SK-N-MC (cell line): ENCODE data around the gene CEP120.
"Not testable (repeated sequence)": the region's sequence is repeated elsewhere in the genome, so short reads cannot be mapped to it uniquely, and the experiment has no call there.

Experiments
- DNase-seq: peaks from one replicate; pipeline ENCODE4 v3.0.0-alpha.2; 2011; ENCODE audit warnings: low read depth, low spot score
- H3K27ac ChIP-seq: fragments of 200-600 bp; sonication (generic); 2 replicates; pipeline ENCODE4 v1.5.1; 2016; ENCODE audit warnings: mixed run types
- H3K36me3 ChIP-seq: fragments of 200-600 bp; sonication (generic); 2 replicates; pipeline ENCODE4 v1.6.1; 2017; ENCODE audit warnings: antibody characterized with exemption, low read length, mixed read lengths; ENCODE audit not compliant: insufficient read depth
- H3K4me3 ChIP-seq: fragments of 200-600 bp; sonication (generic); 2 replicates; pipeline ENCODE4 v1.5.1; 2016
- H3K9ac ChIP-seq: fragments of 200-600 bp; sonication (generic); 2 replicates; pipeline ENCODE4 v1.8.0; 2017; ENCODE audit warnings: mixed run types, mixed read lengths; ENCODE audit not compliant: insufficient read length
- H3K9me3 ChIP-seq: fragments of 200-600 bp; sonication (generic); 2 replicates; pipeline ENCODE4 v1.6.1; 2017; ENCODE audit warnings: low read depth, mild to moderate bottlenecking, antibody characterized with exemption, low read length, moderate library complexity, mixed read lengths
- EZH2 ChIP-seq: fragments of 200-600 bp; sonication (generic); IDR thresholded peaks from one replicate; pipeline ENCODE4 v1.6.1; 2017; ENCODE audit warnings: antibody characterized with exemption
- FOXP2 ChIP-seq: optimal IDR thresholded peaks from 2 replicates; pipeline ENCODE3; 2011; ENCODE audit warnings: mild to moderate bottlenecking, moderate library complexity; ENCODE audit not compliant: insufficient read depth; ENCODE audit errors: extremely low read length, control extremely low read depth
- POLR2AphosphoS5 ChIP-seq: IDR thresholded peaks from 2 replicates; pipeline ENCODE4 v1.6.1; 2012; ENCODE audit warnings: mild to moderate bottlenecking, low read depth, low read length, borderline replicate concordance

Gene CEP120

GRCh38 chr5:123421773-123422172 is 1.4 kb downstream of the CEP120 start:
- no peak for TF ChIP-seq POLR2AphosphoS5
- TF ChIP-seq FOXP2 = no peak
- no peak for TF ChIP-seq EZH2

GRCh38 chr5:123414974-123415373 is 8.2 kb downstream of the CEP120 start:
- Histone ChIP-seq H3K36me3 (peaks cover 68% of the 10 kb centered on the region), H3K4me3 (no peak overlapping the region), H3K9ac (no peak overlapping the region), H3K27ac (no peak overlapping the region), H3K9me3 (no peaks in the 10 kb centered on the region)
- no peak for DNase-seq
- no peak for TF ChIP-seq POLR2AphosphoS5
- TF ChIP-seq FOXP2 = no peak
- no peak for TF ChIP-seq EZH2

More at GRCh38 chr5:123421773-123422172, 1.4 kb downstream of the CEP120 start:
- no peak for DNase-seq
- Histone ChIP-seq H3K9ac (peak overlapping the region; percentile 87), H3K4me3 (peak overlapping the region; percentile 93), H3K9me3 (no peaks in the 10 kb centered on the region), H3K27ac (no peak overlapping the region), H3K36me3 (peaks cover 13% of the 10 kb centered on the region)

GRCh38 chr5:123412206-123412605 is 11.0 kb downstream of the CEP120 start:
- Histone ChIP-seq H3K4me3 (no peak overlapping the region), H3K9me3 (no peaks in the 10 kb centered on the region), H3K36me3 (peaks cover 63% of the 10 kb centered on the region), H3K9ac (no peak overlapping the region), H3K27ac (no peak overlapping the region)
- no peak for DNase-seq
- TF ChIP-seq POLR2AphosphoS5 (no peak), EZH2 (no peak), FOXP2 (no peak)

- not testable (repeated sequence) for H3K27ac ChIP-seq, H3K4me3 ChIP-seq, H3K9ac ChIP-seq, DNase-seq, H3K9me3 ChIP-seq
- peaks cover 26% of the 10 kb centered on the region for H3K36me3 ChIP-seq
Measured at GRCh38 chr5:123401999-123402398, 21.2 kb downstream of the CEP120 start.

GRCh38 chr5:123401320-123401719 is 21.9 kb downstream of the CEP120 start:
- no peak overlapping the region for H3K27ac ChIP-seq
- H3K9me3 ChIP-seq = no peaks in the 10 kb centered on the region
- TF ChIP-seq FOXP2 = no peak
- H3K9ac ChIP-seq = no peak overlapping the region
- peaks cover 32% of the 10 kb centered on the region for H3K36me3 ChIP-seq
- no peak for DNase-seq
- H3K4me3 ChIP-seq = no peak overlapping the region

GRCh38 chr5:123400870-123401291 is 22.3 kb downstream of the CEP120 start:
- not testable (repeated sequence) for DNase-seq, H3K9ac ChIP-seq, H3K4me3 ChIP-seq, H3K27ac ChIP-seq, H3K9me3 ChIP-seq
- H3K36me3 ChIP-seq = peaks cover 36% of the 10 kb centered on the region

GRCh38 chr5:123398058-123398733 is 25.0 kb downstream of the CEP120 start:
- Histone ChIP-seq H3K27ac (no peak overlapping the region), H3K9me3 (no peaks in the 10 kb centered on the region), H3K36me3 (peaks cover 28% of the 10 kb centered on the region), H3K9ac (no peak overlapping the region), H3K4me3 (no peak overlapping the region)
- no peak for TF ChIP-seq EZH2
- no peak for TF ChIP-seq FOXP2
- no peak for TF ChIP-seq POLR2AphosphoS5
- no peak for DNase-seq

GRCh38 chr5:123397538-123397937 is 25.7 kb downstream of the CEP120 start:
- Histone ChIP-seq H3K27ac (no peak overlapping the region), H3K4me3 (no peak overlapping the region), H3K9ac (no peak overlapping the region), H3K9me3 (no peaks in the 10 kb centered on the region), H3K36me3 (peaks cover 28% of the 10 kb centered on the region)
- TF ChIP-seq EZH2 = no peak
- no peak for TF ChIP-seq FOXP2
- no peak for TF ChIP-seq POLR2AphosphoS5
- no peak for DNase-seq

- Histone ChIP-seq H3K4me3 (no peak overlapping the region), H3K36me3 (peaks cover 56% of the 10 kb centered on the region), H3K9ac (no peak overlapping the region), H3K27ac (no peak overlapping the region), H3K9me3 (no peaks in the 10 kb centered on the region)
- TF ChIP-seq EZH2 (no peak), FOXP2 (no peak), POLR2AphosphoS5 (no peak)
- DNase-seq = no peak
Measured at GRCh38 chr5:123391009-123391408, 32.2 kb downstream of the CEP120 start.
